Measurements from ENCODE around the gene SRSF3. TPM values are rescaled to one million over a fixed set of nuclear protein-coding genes. Genes with fewer than 3 reads are reported as not detected.

The SRSF3 gene
- total and polyA plus RNA-seq, 9 of the 15 experiments (the other 6 are each of a cell fraction or from before 2014, with no cell fraction given) = 337 to 1,200 (median 518) TPM

DNA sequence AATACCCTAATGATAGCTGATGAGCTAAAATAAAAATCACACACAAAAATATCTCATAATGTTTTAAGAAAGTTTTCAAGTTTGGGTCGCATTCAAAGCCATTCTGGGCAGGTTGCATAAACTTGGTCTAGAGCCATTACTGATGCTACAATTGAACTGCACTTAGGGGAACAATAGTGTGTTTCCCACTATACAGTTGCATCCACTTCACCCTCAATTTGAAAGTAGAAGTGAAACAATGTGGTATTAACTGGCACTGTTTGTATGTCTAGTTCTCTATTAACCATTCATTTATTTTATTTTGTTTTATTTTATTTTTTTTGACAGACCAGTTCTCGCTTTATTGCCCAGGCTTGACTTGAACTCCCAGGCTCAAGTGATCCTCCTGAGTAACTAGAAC lies 23.9 kb upstream of the SRSF3 start (continued):
- TF ChIP-seq SREBF2 (CRISPR knock-in tag; IDR thresholded peaks at IDR 0.05) = no peak
- TF ChIP-seq ZNF41 (CRISPR knock-in tag; conservative IDR thresholded peaks at IDR 0.05) = no peak
- no peak for TF ChIP-seq ZNF707 (CRISPR knock-in tag; conservative IDR thresholded peaks at IDR 0.05)
- no peak for TF ChIP-seq NFRKB (IDR thresholded peaks at IDR 0.05; ENCODE audit: low read depth)

GRCh38 chr6:36571122-36572043 lies 22.8 kb upstream of the SRSF3 start:
- no peak overlapping the region for H3K4me2 ChIP-seq (ENCODE audit: insufficient read depth, low read length)
- no peak overlapping the region for H3K4me3 ChIP-seq
- no peaks in the 10 kb centered on the region for H3K36me3 ChIP-seq (ENCODE audit: control insufficient read depth, insufficient read depth, low read length)
- no peaks in the 10 kb centered on the region for H4K20me1 ChIP-seq (replicated peaks; ENCODE audit: control insufficient read depth, insufficient read depth, low read length)
- in situ Hi-C loops (cut with MboI) (no loop called here), intact Hi-C loops (cut with micrococcal nuclease) (no loop called here)
- H3K27ac ChIP-seq (ENCODE audit: extremely low read depth, low read depth, low read length) = no peak overlapping the region
- no peak overlapping the region for H3K9ac ChIP-seq (ENCODE audit: insufficient read depth in 1 of 2, low read depth in 2 of 2, low read length in 2 of 2)
- no peaks in the 10 kb centered on the region for H3K79me2 ChIP-seq (ENCODE audit: control insufficient read depth, insufficient read depth, low read length)
- no peaks in the 10 kb centered on the region for H3K4me1 ChIP-seq (replicated peaks in 1 of 2; ENCODE audit: control insufficient read depth in 2 of 2, insufficient read depth in 2 of 2, low read length in 2 of 2)
- H2AFZ ChIP-seq (ENCODE audit: low read depth, low read length) = no peak overlapping the region
- no TSS peak for BruUV-seq (replicated peaks)
- DNase-seq (ENCODE audit: extremely low read depth in 1 of 4, low spot score in 3 of 4) (no peak), ATAC-seq (no peak), FAIRE-seq (no peak)
- 29% methylated on average over 4 of the region's 4 CpGs for WGBS (ENCODE audit: insufficient coverage, low coverage, missing lambda C conversion rate)
- no peaks in the 10 kb centered on the region for H3K9me3 ChIP-seq (replicated peaks; ENCODE audit: control insufficient read depth, insufficient read depth, low read depth, low read length)
- POLR2A ChIA-PET = interaction anchor here (0.6 to 2.1 kb wide), 3 partner anchors 11 to 22 kb away, joined by 3 to 5 read pairs (median 4); no protein-coding TSS in a partner anchor
- no peaks in the 10 kb centered on the region for H3K9me1 ChIP-seq (ENCODE audit: control insufficient read depth, insufficient read depth, low read length)
- CTCF ChIA-PET (ENCODE audit: low intra/inter-chr PET ratio) = no interaction called here
- H3K27me3 ChIP-seq (ENCODE audit: control insufficient read depth in 2 of 2, insufficient read depth in 2 of 2, low read length in 2 of 2) = no peaks in the 10 kb centered on the region
- TF ChIP-seq SNRNP70 (optimal IDR thresholded peaks at IDR 0.05; ENCODE audit: low read depth, low read length) (no peak), ATF1 (CRISPR knock-in tag; IDR thresholded peaks at IDR 0.05) (no peak), ATF1 (tag; IDR thresholded peaks at IDR 0.05) (no peak), RBFOX2 (IDR thresholded peaks at IDR 0.05; ENCODE audit: low read depth, low read length) (no peak), C11orf30 (IDR thresholded peaks at IDR 0.05; ENCODE audit: low read depth) (peak; percentile 72), ZNF24 (IDR thresholded peaks at IDR 0.05) (no peak), UBTF (IDR thresholded peaks at IDR 0.05; ENCODE audit: borderline replicate concordance in 1 of 2, low read depth in 2 of 2, low read length in 2 of 2) (no peak), HMG20A (CRISPR knock-in tag; conservative IDR thresholded peaks at IDR 0.05) (no peak), YY1 (IDR thresholded peaks at IDR 0.05; ENCODE audit: borderline replicate concordance in 1 of 3, control insufficient read depth in 1 of 3, extremely low read depth in 1 of 3, insufficient read depth in 3 of 3, insufficient read length in 1 of 3, insufficient replicate concordance in 2 of 3, low read depth in 1 of 3, low read length in 2 of 3) (no peak), CTBP1 (IDR thresholded peaks at IDR 0.05; ENCODE audit: borderline replicate concordance) (no peak), NEUROD1 (IDR thresholded peaks at IDR 0.05; ENCODE audit: borderline replicate concordance, low read depth, low read length, partially characterized antibody) (no peak), RBM25 (IDR thresholded peaks at IDR 0.05; ENCODE audit: low read depth, low read length, severe bottlenecking) (peak; percentile 18), ZNF224 (CRISPR knock-in tag; IDR thresholded peaks at IDR 0.05) (no peak), MAFG (tag; conservative IDR thresholded peaks at IDR 0.05) (peak; percentile 48), ZC3H11A (IDR thresholded peaks at IDR 0.05; ENCODE audit: low read depth, low read length) (no peak)
